A549 (cell line): ENCODE results near the gene OSBPL6. TPM values are rescaled to one million over a fixed set of nuclear protein-coding genes. Genes with fewer than 3 reads are reported as not detected.

ENCODE experiments used
- ATAC-seq, 2 experiments: fragments of 200-7000 bp in 1 of 2; fragments of >200 bp in 1 of 2; cut with Nextera tagmentation in 1 of 2; cut with Tn5 transposase in 1 of 2; 3 replicates each; pipeline versions ENCODE4 v1.8.0 to v1.9.1; 2018 to 2020; ENCODE audit warnings: mild to moderate bottlenecking in 1 of 2, moderate library complexity in 1 of 2
- CTCF ChIA-PET: fragments of 300-600 bp; sonication (Branson Sonifier 250); formaldehyde crosslinking; extraction: SDS; loops from one replicate; lab custom pipeline; 2021; ENCODE audit warnings: antibody characterized with exemption, inconsistent platforms; lab: Yijun Ruan, JAX
- POLR2A ChIA-PET: fragments of 350-600 bp; formaldehyde crosslinking; extraction: SDS; loops from one replicate; lab custom pipeline; 2021; ENCODE audit warnings: antibody characterized with exemption, inconsistent platforms; lab: Yijun Ruan, JAX
- DNase-seq, 2 experiments: peaks; one replicate each; pipeline versions ENCODE4 v3.0.0 to v3.0.0-alpha.2; 2011 to 2016; ENCODE audit warnings: low read depth in 1 of 2, low spot score in 1 of 2
- FAIRE-seq: peaks from 2 replicates; lab custom pipeline; 2011; peaks lifted over from hg19 to GRCh38; lab: Jason Lieb, UNC
- H3K27ac ChIP-seq, 2 experiments: fragments of >200 bp; sonication (Bioruptor Twin); formaldehyde crosslinking; 3 replicates each; pipeline ENCODE4 v1.5.1; 2016 to 2017
- H3K4me1 ChIP-seq: fragments of >200 bp; sonication (Bioruptor Twin); formaldehyde crosslinking; 3 replicates; pipeline ENCODE4 v1.6.1; 2016
- H3K4me2 ChIP-seq: fragments of >200 bp; sonication (Bioruptor Twin); formaldehyde crosslinking; 3 replicates; pipeline ENCODE4 v1.6.1; 2016
- H3K4me3 ChIP-seq: fragments of >200 bp; sonication (Bioruptor Twin); formaldehyde crosslinking; 3 replicates; pipeline ENCODE4 v1.5.1; 2016
- H3K9me3 ChIP-seq: fragments of >200 bp; sonication (Bioruptor Twin); formaldehyde crosslinking; 3 replicates; pipeline ENCODE4 v1.6.1; 2016
- HEYL ChIP-seq: fragments of 250-450 bp; sonication (Bioruptor Pico); IDR thresholded peaks from 2 replicates; pipeline ENCODE4 v1.8.0; 2021; ENCODE audit warnings: mild to moderate bottlenecking, moderate library complexity
- HOXB5 ChIP-seq: fragments of 250-450 bp; sonication (Bioruptor Pico); IDR thresholded peaks from 2 replicates; pipeline ENCODE4 v1.5.0; 2020; ENCODE audit warnings: mild to moderate bottlenecking, moderate library complexity
- JUN ChIP-seq, 2 experiments: fragments of >200 bp; sonication (Bioruptor Twin); formaldehyde crosslinking; IDR thresholded peaks; 2 replicates in 1 of 2; 3 replicates in 1 of 2; pipeline ENCODE4 v1.6.1; 2016 to 2017
- KDM1A ChIP-seq: fragments of 200-600 bp; sonication (generic); IDR thresholded peaks from 2 replicates; pipeline ENCODE4 v1.6.1; 2016; ENCODE audit warnings: low read depth, mild to moderate bottlenecking
- MAFK ChIP-seq: fragments of 450-650 bp; IDR thresholded peaks from 2 replicates; pipeline ENCODE4 v1.6.1; 2014; ENCODE audit not compliant: partially characterized antibody
- MYC ChIP-seq: IDR thresholded peaks from 2 replicates; pipeline ENCODE4 v1.6.1; 2012; ENCODE audit warnings: mild to moderate bottlenecking, inconsistent platforms, low read length, improper control_type of control experiment, borderline replicate concordance
- RAD21 ChIP-seq, 2 experiments: fragments of >200 bp in 1 of 2; sonication (Bioruptor Twin) in 1 of 2; formaldehyde crosslinking in 1 of 2; IDR thresholded peaks in 1 of 2; conservative IDR thresholded peaks in 1 of 2; 2 replicates in 1 of 2; 3 replicates in 1 of 2; pipeline ENCODE4 v1.6.1; 2012 to 2018; ENCODE audit warnings: inconsistent platforms in 1 of 2
- RFX5 ChIP-seq: fragments of 450-650 bp; IDR thresholded peaks from 2 replicates; pipeline ENCODE4 v1.7.1; 2014; ENCODE audit warnings: antibody characterized with exemption, mild to moderate bottlenecking, moderate library complexity
- SREBF2 ChIP-seq: fragments of 450-650 bp; IDR thresholded peaks from 2 replicates; pipeline ENCODE4 v1.6.1; 2014; ENCODE audit warnings: mild to moderate bottlenecking, moderate library complexity
- TP53 ChIP-seq: fragments of 250-450 bp; sonication (Bioruptor Pico); IDR thresholded peaks from 2 replicates; pipeline ENCODE4 v1.5.0; 2021; ENCODE audit warnings: mild to moderate bottlenecking, moderate library complexity
- WGBS: methylation state at CpG from one replicate; pipeline ENCODE4 v1.1.6; 2017; ENCODE audit errors: missing lambda C conversion rate; 5-methylcytosine and 5-hydroxymethylcytosine counted together
- polyA plus RNA-seq, 4 experiments: library from polyadenylated mRNA; depleted of rRNA in 3 of 4; stranded (reverse); fragments of >200 nt; fragmentation: RNase III in 1 of 4; extraction: RNeasy Plus Mini Kit Qiagen cat#74134 plus additional on column Dnase treatment in 1 of 4; gene quantifications; 2 replicates in 3 of 4; 3 replicates in 1 of 4; pipeline ENCODE4 v1.2.3, GENCODE V29; 2011 to 2017
- TF ChIP-seq, protein P1 (sequence below): fragments of 200-600 bp; sonication (generic); IDR thresholded peaks from 2 replicates; pipeline ENCODE4 v1.6.1; 2016; ENCODE audit warnings: antibody characterized with exemption, mild to moderate bottlenecking, moderate library complexity
- TF ChIP-seq, protein P2 (sequence below): fragments of 150-350 bp; IDR thresholded peaks from 2 replicates; pipeline ENCODE4 v1.6.1; 2014; ENCODE audit warnings: low read depth, mild to moderate bottlenecking, low read length
- TF ChIP-seq, protein P3 (sequence below): IDR thresholded peaks from 2 replicates; pipeline ENCODE4 v1.6.1; 2012
- TF ChIP-seq, protein P4 (sequence below): IDR thresholded peaks from 2 replicates; pipeline ENCODE4 v1.6.1; 2012; ENCODE audit warnings: low read depth, borderline replicate concordance
- TF ChIP-seq, protein P5 (sequence below): fragments of >200 bp; sonication (Bioruptor Twin); formaldehyde crosslinking; IDR thresholded peaks from 3 replicates; pipeline ENCODE4 v1.6.1; 2016
- TF ChIP-seq, protein P6 (sequence below): fragments of 250-450 bp; sonication (Bioruptor Pico); IDR thresholded peaks from 2 replicates; pipeline ENCODE4 v1.5.0; 2020; ENCODE audit warnings: low read depth, mild to moderate bottlenecking, moderate library complexity

The OSBPL6 gene
- polyA plus RNA-seq, 2 of the 4 experiments (the other 2 are of a cell fraction): 2.9 to 8.2 TPM

DNA sequence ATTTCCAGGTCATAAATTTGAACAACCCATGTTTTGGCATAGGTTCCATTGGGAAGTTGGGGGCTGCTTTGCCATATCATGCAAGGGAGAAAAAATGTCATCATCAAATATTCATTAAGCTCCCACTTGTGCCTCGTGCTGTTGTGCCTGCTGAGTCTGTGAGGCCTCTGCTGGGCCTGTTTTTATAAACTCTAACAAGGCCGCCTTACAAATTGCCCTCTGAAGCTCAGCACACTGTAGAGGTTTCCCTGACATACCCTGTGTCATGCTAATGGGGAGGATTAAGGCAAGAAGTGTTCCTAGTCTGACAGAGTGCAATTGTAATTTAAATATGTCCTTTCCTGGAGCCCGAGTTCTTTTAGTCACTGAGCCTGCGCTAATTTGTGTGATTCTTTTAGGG, 17.6 kb downstream of the OSBPL6 start (continued):
- TF ChIP-seq, protein P1, sequence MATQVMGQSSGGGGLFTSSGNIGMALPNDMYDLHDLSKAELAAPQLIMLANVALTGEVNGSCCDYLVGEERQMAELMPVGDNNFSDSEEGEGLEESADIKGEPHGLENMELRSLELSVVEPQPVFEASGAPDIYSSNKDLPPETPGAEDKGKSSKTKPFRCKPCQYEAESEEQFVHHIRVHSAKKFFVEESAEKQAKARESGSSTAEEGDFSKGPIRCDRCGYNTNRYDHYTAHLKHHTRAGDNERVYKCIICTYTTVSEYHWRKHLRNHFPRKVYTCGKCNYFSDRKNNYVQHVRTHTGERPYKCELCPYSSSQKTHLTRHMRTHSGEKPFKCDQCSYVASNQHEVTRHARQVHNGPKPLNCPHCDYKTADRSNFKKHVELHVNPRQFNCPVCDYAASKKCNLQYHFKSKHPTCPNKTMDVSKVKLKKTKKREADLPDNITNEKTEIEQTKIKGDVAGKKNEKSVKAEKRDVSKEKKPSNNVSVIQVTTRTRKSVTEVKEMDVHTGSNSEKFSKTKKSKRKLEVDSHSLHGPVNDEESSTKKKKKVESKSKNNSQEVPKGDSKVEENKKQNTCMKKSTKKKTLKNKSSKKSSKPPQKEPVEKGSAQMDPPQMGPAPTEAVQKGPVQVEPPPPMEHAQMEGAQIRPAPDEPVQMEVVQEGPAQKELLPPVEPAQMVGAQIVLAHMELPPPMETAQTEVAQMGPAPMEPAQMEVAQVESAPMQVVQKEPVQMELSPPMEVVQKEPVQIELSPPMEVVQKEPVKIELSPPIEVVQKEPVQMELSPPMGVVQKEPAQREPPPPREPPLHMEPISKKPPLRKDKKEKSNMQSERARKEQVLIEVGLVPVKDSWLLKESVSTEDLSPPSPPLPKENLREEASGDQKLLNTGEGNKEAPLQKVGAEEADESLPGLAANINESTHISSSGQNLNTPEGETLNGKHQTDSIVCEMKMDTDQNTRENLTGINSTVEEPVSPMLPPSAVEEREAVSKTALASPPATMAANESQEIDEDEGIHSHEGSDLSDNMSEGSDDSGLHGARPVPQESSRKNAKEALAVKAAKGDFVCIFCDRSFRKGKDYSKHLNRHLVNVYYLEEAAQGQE: no peak
- TF ChIP-seq, protein P2, sequence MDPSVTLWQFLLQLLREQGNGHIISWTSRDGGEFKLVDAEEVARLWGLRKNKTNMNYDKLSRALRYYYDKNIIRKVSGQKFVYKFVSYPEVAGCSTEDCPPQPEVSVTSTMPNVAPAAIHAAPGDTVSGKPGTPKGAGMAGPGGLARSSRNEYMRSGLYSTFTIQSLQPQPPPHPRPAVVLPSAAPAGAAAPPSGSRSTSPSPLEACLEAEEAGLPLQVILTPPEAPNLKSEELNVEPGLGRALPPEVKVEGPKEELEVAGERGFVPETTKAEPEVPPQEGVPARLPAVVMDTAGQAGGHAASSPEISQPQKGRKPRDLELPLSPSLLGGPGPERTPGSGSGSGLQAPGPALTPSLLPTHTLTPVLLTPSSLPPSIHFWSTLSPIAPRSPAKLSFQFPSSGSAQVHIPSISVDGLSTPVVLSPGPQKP: no peak
- no peak for TF ChIP-seq TP53 (CRISPR knock-in tag)
- TF ChIP-seq RAD21 (conservative IDR thresholded peaks at IDR 0.05 in 1 of 2, IDR thresholded peaks at IDR 0.05 in 1 of 2): no peak
- no peak for TF ChIP-seq SREBF2

DNA sequence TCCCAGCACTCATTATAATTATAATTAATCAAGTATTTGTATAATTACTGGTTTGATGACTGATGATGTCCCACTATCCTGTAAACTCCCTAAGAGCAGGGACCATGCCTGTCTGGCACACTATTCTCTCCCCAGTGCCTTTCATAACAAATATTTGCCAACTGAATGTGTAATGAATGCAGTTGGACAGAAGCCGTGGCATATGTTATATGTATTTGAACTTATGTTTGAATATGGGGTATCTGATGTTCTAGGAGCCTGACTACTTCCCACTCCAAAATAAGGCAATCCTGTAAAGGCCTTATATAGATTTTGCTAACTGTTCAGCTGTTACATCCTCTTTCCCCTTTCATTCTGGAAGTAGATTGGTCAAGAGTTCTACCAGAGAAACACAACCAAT, 19.7 kb downstream of the OSBPL6 start:
- no peak for ATAC-seq
- no peak for DNase-seq
- H3K27ac ChIP-seq: no peak overlapping the region
- 65% methylated on average over 1 of the region's 1 CpG for WGBS
- no peak overlapping the region for H3K4me3 ChIP-seq
- H3K4me1 ChIP-seq: no peaks in the 10 kb centered on the region
- ChIA-PET CTCF (no interaction called here), POLR2A (no interaction called here)
- H3K4me2 ChIP-seq: no peak overlapping the region
- H3K9me3 ChIP-seq: no peaks in the 10 kb centered on the region
- no peak for FAIRE-seq
- TF ChIP-seq HEYL (CRISPR knock-in tag) (no peak), KDM1A (no peak), SREBF2 (no peak), MAFK (no peak), RFX5 (no peak), HOXB5 (CRISPR knock-in tag) (no peak), MYC (no peak), RAD21 (conservative IDR thresholded peaks at IDR 0.05 in 1 of 2, IDR thresholded peaks at IDR 0.05 in 1 of 2) (no peak), JUN (IDR thresholded peaks at IDR 0.05) (no peak)
- TF ChIP-seq, protein P3, sequence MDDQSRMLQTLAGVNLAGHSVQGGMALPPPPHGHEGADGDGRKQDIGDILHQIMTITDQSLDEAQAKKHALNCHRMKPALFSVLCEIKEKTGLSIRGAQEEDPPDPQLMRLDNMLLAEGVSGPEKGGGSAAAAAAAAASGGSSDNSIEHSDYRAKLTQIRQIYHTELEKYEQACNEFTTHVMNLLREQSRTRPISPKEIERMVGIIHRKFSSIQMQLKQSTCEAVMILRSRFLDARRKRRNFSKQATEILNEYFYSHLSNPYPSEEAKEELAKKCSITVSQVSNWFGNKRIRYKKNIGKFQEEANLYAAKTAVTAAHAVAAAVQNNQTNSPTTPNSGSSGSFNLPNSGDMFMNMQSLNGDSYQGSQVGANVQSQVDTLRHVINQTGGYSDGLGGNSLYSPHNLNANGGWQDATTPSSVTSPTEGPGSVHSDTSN: no peak
- TF ChIP-seq, protein P4, sequence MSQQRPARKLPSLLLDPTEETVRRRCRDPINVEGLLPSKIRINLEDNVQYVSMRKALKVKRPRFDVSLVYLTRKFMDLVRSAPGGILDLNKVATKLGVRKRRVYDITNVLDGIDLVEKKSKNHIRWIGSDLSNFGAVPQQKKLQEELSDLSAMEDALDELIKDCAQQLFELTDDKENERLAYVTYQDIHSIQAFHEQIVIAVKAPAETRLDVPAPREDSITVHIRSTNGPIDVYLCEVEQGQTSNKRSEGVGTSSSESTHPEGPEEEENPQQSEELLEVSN: no peak
- TF ChIP-seq, protein P5, sequence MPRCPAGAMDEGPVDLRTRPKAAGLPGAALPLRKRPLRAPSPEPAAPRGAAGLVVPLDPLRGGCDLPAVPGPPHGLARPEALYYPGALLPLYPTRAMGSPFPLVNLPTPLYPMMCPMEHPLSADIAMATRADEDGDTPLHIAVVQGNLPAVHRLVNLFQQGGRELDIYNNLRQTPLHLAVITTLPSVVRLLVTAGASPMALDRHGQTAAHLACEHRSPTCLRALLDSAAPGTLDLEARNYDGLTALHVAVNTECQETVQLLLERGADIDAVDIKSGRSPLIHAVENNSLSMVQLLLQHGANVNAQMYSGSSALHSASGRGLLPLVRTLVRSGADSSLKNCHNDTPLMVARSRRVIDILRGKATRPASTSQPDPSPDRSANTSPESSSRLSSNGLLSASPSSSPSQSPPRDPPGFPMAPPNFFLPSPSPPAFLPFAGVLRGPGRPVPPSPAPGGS: no peak
- TF ChIP-seq, protein P6, sequence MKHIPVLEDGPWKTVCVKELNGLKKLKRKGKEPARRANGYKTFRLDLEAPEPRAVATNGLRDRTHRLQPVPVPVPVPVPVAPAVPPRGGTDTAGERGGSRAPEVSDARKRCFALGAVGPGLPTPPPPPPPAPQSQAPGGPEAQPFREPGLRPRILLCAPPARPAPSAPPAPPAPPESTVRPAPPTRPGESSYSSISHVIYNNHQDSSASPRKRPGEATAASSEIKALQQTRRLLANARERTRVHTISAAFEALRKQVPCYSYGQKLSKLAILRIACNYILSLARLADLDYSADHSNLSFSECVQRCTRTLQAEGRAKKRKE (CRISPR knock-in tag): no peak
